NCI-H128 (cell line): Measurements from ENCODE around the gene SUGCT.
"Not testable (repeated sequence)": the region's sequence is repeated elsewhere in the genome, so short reads cannot be mapped to it uniquely, and the experiment has no call there.

Source experiments
- DNase-seq: peaks from one replicate; lab custom pipeline; 2025; ENCODE audit not compliant: unreplicated experiment; lab: John Stamatoyannopoulos, UW

Gene SUGCT

GRCh38 chr7:40134428-40135316, at the start of gene SUGCT, which contains the start of gene MPLKIP:
Gene SUGCT (plus strand): TSS chr7:40135005.
Gene MPLKIP (minus strand): TSS chr7:40134622. CDS start chr7:40134567, 55 bp downstream.
- DNase-seq: peak; percentile 81

DNA sequence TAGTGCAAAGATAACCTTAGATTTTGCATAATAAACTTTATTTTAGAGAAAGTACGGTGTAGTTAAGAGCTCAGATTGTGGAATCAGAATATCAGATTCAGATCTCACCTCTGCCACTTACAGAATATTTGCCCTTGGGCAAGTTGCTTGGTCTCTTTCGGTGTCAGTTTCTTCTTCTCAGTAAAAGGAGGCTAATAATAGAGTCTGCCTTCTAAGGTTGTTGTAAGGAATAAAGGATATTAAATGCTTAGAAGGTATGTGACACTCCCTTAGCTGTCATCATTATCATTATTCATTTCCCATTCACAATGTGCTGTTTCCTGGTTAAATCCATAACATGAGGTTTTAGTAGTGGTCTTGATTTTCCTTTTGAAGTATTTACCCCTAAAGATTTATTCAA, 42.6 kb upstream of the SUGCT start:
- no peak for DNase-seq

- DNase-seq: no peak
Observed at GRCh38 chr7:40093631-40094350, 41.0 kb upstream of the SUGCT start.

- no peak for DNase-seq
Observed at GRCh38 chr7:40095230-40095629, 39.6 kb upstream of the SUGCT start.

DNA sequence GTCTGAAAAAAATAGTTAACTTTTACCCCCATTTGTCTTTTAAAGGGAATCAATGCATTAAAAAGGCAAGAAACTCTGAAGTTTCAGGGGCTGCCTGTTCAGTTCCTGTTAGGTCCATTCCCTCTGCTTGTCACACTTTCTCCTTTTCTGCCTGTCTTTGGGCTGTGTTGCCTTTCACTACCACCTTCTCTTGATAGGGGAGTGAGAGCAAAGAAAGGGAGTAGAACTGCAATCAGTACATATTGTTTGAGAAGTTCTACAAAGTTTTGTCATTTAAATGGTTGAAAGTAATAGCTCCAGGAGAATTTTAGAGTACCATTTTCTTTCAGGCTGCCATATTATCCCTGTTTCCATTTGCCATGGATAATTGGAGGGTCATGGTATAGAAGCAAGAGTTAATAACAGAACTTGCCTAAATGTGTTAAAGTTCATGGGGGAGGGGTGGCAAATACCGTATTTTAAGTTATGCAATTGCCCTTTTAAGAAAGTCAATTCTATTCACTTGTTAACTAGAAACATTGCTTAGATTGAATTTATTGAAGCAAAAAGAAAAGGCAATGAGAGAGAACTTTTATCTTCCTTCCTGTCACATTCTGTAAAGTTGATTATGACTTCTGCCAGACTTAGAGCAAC, 39.0 kb upstream of the SUGCT start:
- no peak for DNase-seq

GRCh38 chr7:40097728-40098127, 37.1 kb upstream of the SUGCT start:
- DNase-seq: no peak

GRCh38 chr7:40098810-40099209, 36.0 kb upstream of the SUGCT start:
- DNase-seq: no peak

DNA sequence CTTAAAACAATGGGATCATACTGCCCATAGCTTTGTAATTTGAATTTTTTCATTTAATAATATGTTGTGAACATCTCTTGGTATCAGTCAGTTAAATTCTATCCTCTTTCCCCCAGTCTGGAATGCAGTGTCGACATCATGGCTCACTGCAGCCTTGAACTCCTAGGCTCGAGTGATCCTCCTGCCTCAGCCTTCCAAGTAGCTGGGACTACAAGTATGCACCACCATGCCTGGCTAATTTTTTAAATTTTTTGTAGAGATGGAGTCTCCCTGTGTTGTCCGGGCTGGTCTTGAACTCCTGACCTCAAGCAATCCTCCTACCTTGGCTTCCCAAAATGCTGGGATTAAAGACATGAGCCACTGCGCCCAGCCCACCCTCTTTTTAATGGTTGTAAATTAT, 35.0 kb upstream of the SUGCT start:
- DNase-seq: no peak

DNA sequence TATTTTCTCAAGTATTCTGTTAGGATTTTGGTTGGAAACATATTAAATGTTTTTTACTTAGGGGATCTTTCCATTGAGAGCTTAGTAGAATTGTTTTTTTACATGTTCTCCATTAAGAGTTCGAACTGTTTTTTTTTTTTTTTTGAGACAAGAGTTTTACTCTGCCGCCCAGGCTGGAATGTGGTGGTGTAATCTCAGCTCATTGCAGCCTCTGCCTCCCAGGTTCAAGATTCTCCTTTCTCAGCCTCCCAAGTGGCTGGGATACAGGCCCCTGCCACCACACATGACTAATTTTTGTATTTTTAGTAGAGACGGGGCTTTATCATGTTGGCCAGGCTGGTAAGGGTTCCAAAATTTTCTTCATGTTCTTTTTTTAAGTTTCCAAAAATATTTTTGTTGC, 33.6 kb upstream of the SUGCT start:
- DNase-seq: no peak

DNA sequence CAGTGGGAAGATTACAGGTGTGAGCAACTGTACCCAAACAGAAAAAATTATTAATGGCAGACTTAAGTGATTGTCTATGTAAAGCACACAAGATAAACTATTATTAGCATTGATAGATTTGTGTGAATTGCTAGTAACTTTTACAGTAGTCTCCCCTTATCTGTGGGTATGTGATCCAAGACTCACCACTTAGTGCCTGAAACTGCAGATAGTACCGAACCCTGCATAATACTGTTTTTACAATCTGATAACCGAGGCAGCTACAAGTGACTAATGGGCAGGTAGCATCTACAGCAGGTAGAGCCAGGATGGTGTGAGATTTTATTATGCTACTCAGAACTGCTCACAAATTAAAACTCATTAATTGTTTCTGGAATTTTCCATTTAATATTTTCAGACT, 31.9 kb upstream of the SUGCT start:
- DNase-seq: no peak

DNA sequence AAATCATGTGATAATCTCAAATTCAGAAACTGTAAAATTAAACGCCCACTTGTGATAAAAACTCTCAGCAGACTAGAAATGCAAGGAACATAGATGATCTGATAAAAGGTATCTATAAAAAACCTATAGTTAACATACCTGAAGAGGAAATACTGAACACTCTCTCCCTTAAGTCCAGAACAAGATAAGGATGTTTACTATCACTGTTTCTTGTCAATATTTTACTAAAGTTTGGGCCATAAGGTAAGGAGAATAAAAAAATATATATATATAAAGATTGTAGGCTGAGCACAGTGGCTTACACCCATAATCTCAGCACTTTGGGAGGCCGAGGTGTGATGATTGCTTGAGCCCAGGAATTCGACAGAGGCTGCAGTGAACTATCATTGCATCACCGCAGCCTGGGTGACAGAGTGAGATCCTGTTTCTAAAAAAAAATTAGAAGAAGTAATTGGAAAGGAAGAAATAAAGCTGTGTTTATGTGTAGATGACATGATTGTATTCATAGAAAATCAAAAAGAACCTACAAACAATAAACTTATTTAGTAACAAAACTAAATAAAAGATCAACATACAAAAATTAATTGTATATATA, 28.8 kb upstream of the SUGCT start:
- DNase-seq: no peak

DNA sequence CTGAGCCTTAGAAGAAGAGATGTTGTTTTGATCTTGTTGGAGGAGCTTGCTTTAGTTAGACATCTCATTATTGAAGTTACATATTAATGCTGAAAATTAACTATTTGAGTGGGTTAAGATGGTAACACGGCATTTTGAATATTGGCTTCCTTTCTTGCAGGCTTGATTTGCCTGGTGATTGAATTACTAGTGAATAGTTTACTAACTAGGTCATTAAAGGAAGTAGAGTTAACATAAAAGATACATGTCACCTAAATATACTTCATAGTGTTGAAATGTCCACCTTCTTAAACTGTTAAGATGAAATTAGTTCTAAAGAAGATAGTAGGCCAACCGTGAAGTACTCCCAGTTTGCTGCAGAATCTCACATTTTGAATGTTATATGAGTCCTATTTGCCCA, 18.9 kb upstream of the SUGCT start:
- no peak for DNase-seq

GRCh38 chr7:40117199-40117598, 17.6 kb upstream of the SUGCT start:
- DNase-seq: not testable (repeated sequence)

DNA sequence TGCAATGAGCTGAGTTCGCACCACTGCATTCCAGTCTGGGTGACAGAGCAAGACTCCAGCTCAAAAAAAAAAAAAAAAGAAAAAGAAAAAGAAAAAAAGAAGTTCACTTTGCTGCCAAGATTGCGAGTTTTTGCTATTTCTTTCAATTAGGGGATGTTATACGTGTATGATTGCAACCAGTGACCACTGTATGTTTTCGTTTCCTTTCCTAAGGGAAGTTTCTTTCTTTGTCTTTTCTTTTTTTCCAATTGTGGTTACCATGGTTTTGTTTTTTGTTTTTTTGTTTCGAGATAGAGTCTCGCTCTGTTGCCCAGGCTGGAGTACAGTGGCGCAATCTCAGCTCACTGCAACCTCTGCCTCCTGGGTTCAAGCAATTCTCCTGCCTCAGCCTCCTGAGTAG, 16.6 kb upstream of the SUGCT start:
- DNase-seq: not testable (repeated sequence)

- DNase-seq: no peak
Observed at GRCh38 chr7:40120020-40120419, 14.8 kb upstream of the SUGCT start.

GRCh38 chr7:40122100-40122939, 12.5 kb upstream of the SUGCT start:
- DNase-seq: not testable (repeated sequence)

DNA sequence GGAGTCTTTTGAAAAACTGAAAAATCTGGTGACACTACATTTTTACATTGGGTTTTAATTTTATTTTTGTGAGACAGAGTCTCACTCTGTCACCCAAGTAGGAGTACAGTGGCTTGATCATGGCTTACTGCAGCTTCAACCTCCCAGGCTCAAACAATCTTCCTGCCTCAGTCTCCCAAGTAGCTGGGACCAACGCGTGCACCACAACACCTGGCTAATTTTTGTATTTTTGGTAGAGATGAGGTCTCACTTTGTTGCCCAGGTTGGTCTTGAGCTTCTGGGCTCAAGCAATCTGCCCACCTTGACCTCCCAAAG, 11.9 kb upstream of the SUGCT start:
- no peak for DNase-seq

DNA sequence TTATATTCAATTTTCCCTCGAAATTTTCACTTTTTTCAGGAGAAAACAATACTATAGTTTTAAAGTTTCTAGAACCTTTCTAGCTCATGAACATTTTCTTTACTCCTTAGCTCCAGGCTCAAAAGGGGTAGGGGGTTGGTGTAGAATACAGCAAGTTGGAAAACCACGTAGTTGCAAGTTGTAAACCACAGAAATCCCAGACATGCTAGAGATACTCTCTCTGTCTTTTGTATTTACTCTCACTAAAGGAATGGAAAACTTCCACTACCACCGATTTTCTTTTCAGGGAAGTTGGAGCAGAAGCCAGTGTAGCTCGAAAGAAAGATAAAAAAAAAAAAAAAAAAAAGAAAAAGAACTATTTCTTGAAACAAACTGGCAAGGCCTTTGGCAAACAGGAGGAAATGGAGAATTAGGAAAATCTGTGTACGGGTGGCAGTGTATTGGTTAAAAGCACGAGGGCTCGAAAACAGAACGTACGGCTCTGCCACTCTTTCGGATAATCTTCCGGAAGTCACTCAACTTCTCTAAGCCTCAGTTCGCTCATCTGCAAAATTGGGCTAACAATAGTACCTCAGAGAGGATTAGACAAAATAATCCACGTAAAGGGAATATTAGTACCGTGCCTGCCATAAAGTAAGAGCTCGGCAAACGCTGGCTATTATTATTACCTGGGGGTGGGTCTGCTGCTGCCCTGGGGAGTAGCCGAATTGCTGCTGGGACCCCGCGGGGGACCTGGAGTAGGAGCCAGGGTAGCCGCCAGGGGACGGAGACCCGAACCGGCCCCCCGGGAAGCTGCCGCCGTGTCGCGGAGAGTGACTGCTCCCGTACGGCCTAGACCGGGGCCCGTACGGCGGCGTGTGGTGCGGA, 1.0 kb upstream of the SUGCT start:
- no peak for DNase-seq

GRCh38 chr7:40135317-40135610, 459 bp downstream of the SUGCT start:
- no peak for DNase-seq

GRCh38 chr7:40137563-40137962, 2.8 kb downstream of the SUGCT start:
- DNase-seq: no peak
